PC-3 (cell line): Measurements from ENCODE around the gene CORIN. TPM values are rescaled to one million over a fixed set of nuclear protein-coding genes. Genes with fewer than 3 reads are reported as not detected.

Experiments
- ATAC-seq: fragments of 200-7000 bp; cut with Tn5 transposase; 2 replicates; pipeline ENCODE4 v1.9.1; 2020; ENCODE audit warnings: mild to moderate bottlenecking, moderate library complexity
- BruUV-seq: library from RNA; stranded (reverse); fragments of 400-500 nt; replicated peaks from 2 replicates; lab custom pipeline; 2021; lab: Mats Ljungman, UMichigan
- CTCF ChIA-PET: fragments of 300-600 bp; sonication (Branson Sonifier 250); formaldehyde crosslinking; loops from one replicate; lab custom pipeline; 2022; ENCODE audit warnings: antibody characterized with exemption; lab: Charles Lee
- POLR2A ChIA-PET: fragments of 300-600 bp; sonication (Branson Sonifier 250); formaldehyde crosslinking; loops from one replicate; lab custom pipeline; 2022; ENCODE audit warnings: antibody characterized with exemption; ENCODE audit not compliant: unreplicated experiment; lab: Charles Lee
- DNase-seq: peaks from one replicate; pipeline ENCODE4 v3.0.0-alpha.2; 2015
- H2AFZ ChIP-seq: fragments of 300-600 bp; sonication (generic); 2 replicates; pipeline ENCODE4 v1.6.0; 2016; ENCODE audit warnings: antibody characterized with exemption, low read length
- H3F3A ChIP-seq: fragments of 300-600 bp; sonication (generic); one replicate; pipeline ENCODE4 v1.6.0; 2017; ENCODE audit warnings: antibody characterized with exemption, low read length, control low read depth, mild to moderate bottlenecking; ENCODE audit not compliant: unreplicated experiment
- H3K27ac ChIP-seq: fragments of 300-600 bp; sonication (generic); 2 replicates; pipeline ENCODE4 v1.5.1; 2016; ENCODE audit warnings: mild to moderate bottlenecking, low read length
- H3K27me3 ChIP-seq: fragments of 300-600 bp; sonication (generic); 2 replicates; pipeline ENCODE4 v1.6.1; 2016; ENCODE audit warnings: low read length, mixed read lengths
- H3K36me3 ChIP-seq: fragments of 300-600 bp; sonication (generic); 2 replicates; pipeline ENCODE4 v1.6.1; 2016; ENCODE audit warnings: low read depth, mixed run types, low read length, mixed read lengths
- H3K4me1 ChIP-seq: fragments of 300-600 bp; sonication (generic); 2 replicates; pipeline ENCODE4 v1.5.1; 2016; ENCODE audit warnings: low read length; ENCODE audit not compliant: insufficient read depth
- H3K4me2 ChIP-seq: fragments of 300-600 bp; sonication (generic); 2 replicates; pipeline ENCODE4 v1.6.0; 2016; ENCODE audit warnings: low read length
- H3K4me3 ChIP-seq: fragments of 300-600 bp; sonication (generic); 2 replicates; pipeline ENCODE4 v1.5.1; 2016; ENCODE audit warnings: mild to moderate bottlenecking, low read length, mixed read lengths
- H3K79me2 ChIP-seq: fragments of 300-600 bp; sonication (generic); 2 replicates; pipeline ENCODE4 v1.6.1; 2017; ENCODE audit warnings: low read length, mixed read lengths
- H3K9ac ChIP-seq: fragments of 300-600 bp; sonication (generic); 2 replicates; pipeline ENCODE4 v1.6.0; 2016; ENCODE audit warnings: mild to moderate bottlenecking, low read length
- H3K9me2 ChIP-seq: fragments of 300-600 bp; sonication (generic); replicated peaks from 2 replicates; pipeline ENCODE4 v1.6.1; 2016; ENCODE audit warnings: mixed run types, low read length, mixed read lengths
- H3K9me3 ChIP-seq: fragments of 300-600 bp; sonication (generic); 2 replicates; pipeline ENCODE4 v1.6.1; 2016; ENCODE audit warnings: low read length, mixed read lengths
- H4K20me1 ChIP-seq: fragments of 300-600 bp; sonication (generic); 2 replicates; pipeline ENCODE4 v1.6.1; 2016; ENCODE audit warnings: low read length, mixed read lengths
- CTCF ChIP-seq: fragments of 300-600 bp; sonication (generic); conservative IDR thresholded peaks from 2 replicates; pipeline ENCODE4 v1.5.1; 2017; ENCODE audit warnings: antibody characterized with exemption, low read depth, mild to moderate bottlenecking, low read length
- EZH2 ChIP-seq: fragments of 300-600 bp; sonication (generic); IDR thresholded peaks from one replicate; pipeline ENCODE4 v1.6.1; 2017; ENCODE audit warnings: antibody characterized with exemption, mild to moderate bottlenecking, low read length; ENCODE audit not compliant: unreplicated experiment
- EZH2phosphoT487 ChIP-seq: fragments of 300-600 bp; sonication (generic); IDR thresholded peaks from 2 replicates; pipeline ENCODE4 v1.6.1; 2018; ENCODE audit warnings: mild to moderate bottlenecking, antibody characterized with exemption, low read length, borderline replicate concordance
- intact Hi-C: fragments of 100-400 bp; cut with micrococcal nuclease; formaldehyde crosslinking; loops from 2 replicates; pipeline ENCODE4 v1.9.0; 2023
- total RNA-seq: library from RNA; depleted of rRNA; stranded (reverse); fragments of >200 nt; gene quantifications from 2 replicates; pipeline ENCODE4 v1.2.3, GENCODE V29; 2014

The CORIN gene
- total RNA-seq, 1 experiment from 2014 or later = not detected

- H3K9me2 ChIP-seq = no peaks in the 10 kb centered on the region
- BruUV-seq = no TSS peak
- no peak for DNase-seq
- H3K4me3 ChIP-seq = no peak overlapping the region
- CTCF ChIA-PET = no interaction called here
- no peaks in the 10 kb centered on the region for H3K79me2 ChIP-seq
- H3K27ac ChIP-seq = no peak overlapping the region
- TF ChIP-seq EZH2 (no peak), CTCF (no peak), EZH2phosphoT487 (no peak)
- no peak overlapping the region for H3K9ac ChIP-seq
- ATAC-seq = no peak
- intact Hi-C loops = no loop called here
- H3K9me3 ChIP-seq = no peaks in the 10 kb centered on the region
- H3F3A ChIP-seq = no peaks in the 10 kb centered on the region
- no peak overlapping the region; the same call in 1 of the 2 replicates for H3K4me2 ChIP-seq
- POLR2A ChIA-PET = no interaction called here
- H4K20me1 ChIP-seq = no peaks in the 10 kb centered on the region
- H3K4me1 ChIP-seq = no peaks in the 10 kb centered on the region
- H2AFZ ChIP-seq = no peak overlapping the region
- 0 out of 2 replicates have a peak, but pooled peaks cover 11% of the 10 kb centered on the region for H3K27me3 ChIP-seq
- no peaks in the 10 kb centered on the region for H3K36me3 ChIP-seq
Measured at GRCh38 chr4:47744843-47745382, 93.0 kb downstream of the CORIN start.

GRCh38 chr4:47744253-47744652 lies 93.6 kb downstream of the CORIN start:
- peak; percentile 6 for DNase-seq
- no peaks in the 10 kb centered on the region for H4K20me1 ChIP-seq
- H3K9me2 ChIP-seq = no peaks in the 10 kb centered on the region
- no peak overlapping the region for H2AFZ ChIP-seq
- no TSS peak for BruUV-seq
- no peak overlapping the region for H3K27ac ChIP-seq
- POLR2A ChIA-PET = no interaction called here
- no peaks in the 10 kb centered on the region for H3K79me2 ChIP-seq
- ATAC-seq = no peak
- intact Hi-C loops = no loop called here
- CTCF ChIA-PET = no interaction called here
- H3F3A ChIP-seq = no peaks in the 10 kb centered on the region
- no peak overlapping the region for H3K9ac ChIP-seq
- peak overlapping the region; percentile 49 for H3K4me2 ChIP-seq
- H3K9me3 ChIP-seq = no peaks in the 10 kb centered on the region
- peak overlapping the region; percentile 52 for H3K4me3 ChIP-seq
- H3K36me3 ChIP-seq = no peaks in the 10 kb centered on the region
- 0 out of 2 replicates have a peak, but pooled peaks cover 5% of the 10 kb centered on the region for H3K27me3 ChIP-seq
- TF ChIP-seq CTCF (no peak), EZH2 (no peak), EZH2phosphoT487 (no peak)
- H3K4me1 ChIP-seq = no peaks in the 10 kb centered on the region

GRCh38 chr4:47741200-47741599 lies 96.7 kb downstream of the CORIN start:
- CTCF ChIA-PET = no interaction called here
- no peak for DNase-seq

More at GRCh38 chr4:47741200-47741599, 96.7 kb downstream of the CORIN start:
- H3K9ac ChIP-seq = no peak overlapping the region
- H3K4me2 ChIP-seq = no peak overlapping the region
- H3K9me2 ChIP-seq = no peaks in the 10 kb centered on the region
- intact Hi-C loops = no loop called here
- no peak overlapping the region for H3K27ac ChIP-seq
- H4K20me1 ChIP-seq = no peaks in the 10 kb centered on the region
- H3K79me2 ChIP-seq = no peaks in the 10 kb centered on the region
- POLR2A ChIA-PET = no interaction called here
- no TSS peak for BruUV-seq
- peaks cover 9% of the 10 kb centered on the region; the same call in 1 of the 2 replicates for H3K27me3 ChIP-seq
- TF ChIP-seq EZH2phosphoT487 (no peak), CTCF (no peak), EZH2 (no peak)
- no peaks in the 10 kb centered on the region for H3K36me3 ChIP-seq
- no peaks in the 10 kb centered on the region for H3F3A ChIP-seq
- H3K9me3 ChIP-seq = no peaks in the 10 kb centered on the region
- H2AFZ ChIP-seq = no peak overlapping the region
- H3K4me1 ChIP-seq = no peaks in the 10 kb centered on the region
- ATAC-seq = no peak
- no peak overlapping the region for H3K4me3 ChIP-seq
